Measurements from ENCODE around the gene EWSR1.

- TF ChIP-seq, protein P1, sequence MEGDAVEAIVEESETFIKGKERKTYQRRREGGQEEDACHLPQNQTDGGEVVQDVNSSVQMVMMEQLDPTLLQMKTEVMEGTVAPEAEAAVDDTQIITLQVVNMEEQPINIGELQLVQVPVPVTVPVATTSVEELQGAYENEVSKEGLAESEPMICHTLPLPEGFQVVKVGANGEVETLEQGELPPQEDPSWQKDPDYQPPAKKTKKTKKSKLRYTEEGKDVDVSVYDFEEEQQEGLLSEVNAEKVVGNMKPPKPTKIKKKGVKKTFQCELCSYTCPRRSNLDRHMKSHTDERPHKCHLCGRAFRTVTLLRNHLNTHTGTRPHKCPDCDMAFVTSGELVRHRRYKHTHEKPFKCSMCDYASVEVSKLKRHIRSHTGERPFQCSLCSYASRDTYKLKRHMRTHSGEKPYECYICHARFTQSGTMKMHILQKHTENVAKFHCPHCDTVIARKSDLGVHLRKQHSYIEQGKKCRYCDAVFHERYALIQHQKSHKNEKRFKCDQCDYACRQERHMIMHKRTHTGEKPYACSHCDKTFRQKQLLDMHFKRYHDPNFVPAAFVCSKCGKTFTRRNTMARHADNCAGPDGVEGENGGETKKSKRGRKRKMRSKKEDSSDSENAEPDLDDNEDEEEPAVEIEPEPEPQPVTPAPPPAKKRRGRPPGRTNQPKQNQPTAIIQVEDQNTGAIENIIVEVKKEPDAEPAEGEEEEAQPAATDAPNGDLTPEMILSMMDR (IDR thresholded peaks at IDR 0.05), result no peak
- TF ChIP-seq POLR2A (IDR thresholded peaks at IDR 0.05; ENCODE audit: low read depth) (no peak), POLR2AphosphoS5 (IDR thresholded peaks at IDR 0.05) (no peak)
These were observed 74.7 kb downstream of the EWSR1 start for GRCh38 chr22:29342577-29343312.
